Measurements from ENCODE around the gene RBSN. TPM values are rescaled to one million over a fixed set of nuclear protein-coding genes. Genes with fewer than 3 reads are reported as not detected.

The RBSN gene
- total RNA-seq, 2 donors from 2014 or later = 17.9 to 39.4 TPM

GRCh38 chr3:15071699-15072098 is 27.2 kb downstream of the RBSN start:
- no peak overlapping the region for H3K27ac ChIP-seq
- 88% methylated on average over 2 of the region's 2 CpGs for WGBS
- intact Hi-C loops (cut with DNase I) = no loop called here
- no peak for DNase-seq (ENCODE audit: low spot score)
- H3K4me3 ChIP-seq = no peak overlapping the region
- H3K36me3 ChIP-seq = peaks cover 13 to 21% of the 10 kb centered on the region in 2 donors
- H3K4me1 ChIP-seq (replicated peaks) = no peaks in the 10 kb centered on the region
- H3K9me3 ChIP-seq = no peaks in the 10 kb centered on the region
- no peaks in the 10 kb centered on the region for H3K27me3 ChIP-seq (replicated peaks; ENCODE audit: insufficient read depth)
- TF ChIP-seq POLR2AphosphoS5 (IDR thresholded peaks at IDR 0.05) = no peak
- no peak for TF ChIP-seq POLR2A (IDR thresholded peaks at IDR 0.05)
- TF ChIP-seq CTCF (IDR thresholded peaks at IDR 0.05) = no peak

- Histone ChIP-seq H3K4me3 (no peak overlapping the region), H3K36me3 (peaks cover 7 to 9% of the 10 kb centered on the region in 2 donors), H3K27me3 (replicated peaks; ENCODE audit: insufficient read depth) (no peaks in the 10 kb centered on the region), H3K27ac (no peak overlapping the region), H3K9me3 (no peaks in the 10 kb centered on the region), H3K4me1 (replicated peaks) (no peaks in the 10 kb centered on the region)
- WGBS = 81% methylated on average over 1 of the region's 1 CpG
- no peak for DNase-seq (ENCODE audit: low spot score)
- TF ChIP-seq CTCF (IDR thresholded peaks at IDR 0.05) = no peak
- TF ChIP-seq POLR2A (IDR thresholded peaks at IDR 0.05) = no peak
- TF ChIP-seq POLR2AphosphoS5 (IDR thresholded peaks at IDR 0.05) = no peak
- intact Hi-C loops (cut with DNase I) = no loop called here
These were observed 29.5 kb downstream of the RBSN start for GRCh38 chr3:15069441-15069840.

- intact Hi-C loops (cut with DNase I) = no loop called here
- H3K4me3 ChIP-seq = no peak overlapping the region
- WGBS = 95% methylated on average over 3 of the region's 3 CpGs
These were observed 32.5 kb downstream of the RBSN start for GRCh38 chr3:15066467-15066866.

GRCh38 chr3:15065550-15066007 is 33.4 kb downstream of the RBSN start:
- no peak overlapping the region for H3K27ac ChIP-seq
- intact Hi-C loops (cut with DNase I) = no loop called here
- no peaks in the 10 kb centered on the region for H3K36me3 ChIP-seq
- H3K4me3 ChIP-seq = peak overlapping the region; percentile 60 to 65
- H3K9me3 ChIP-seq = no peaks in the 10 kb centered on the region
- DNase-seq (ENCODE audit: low spot score) = no peak
- WGBS = 53% methylated on average over 16 of the region's 16 CpGs
- TF ChIP-seq POLR2AphosphoS5 (IDR thresholded peaks at IDR 0.05) = no peak
- TF ChIP-seq POLR2A (IDR thresholded peaks at IDR 0.05) = no peak
- no peak for TF ChIP-seq CTCF (IDR thresholded peaks at IDR 0.05)
- H3K4me1 ChIP-seq (replicated peaks) = no peaks in the 10 kb centered on the region
- no peaks in the 10 kb centered on the region for H3K27me3 ChIP-seq (replicated peaks; ENCODE audit: insufficient read depth)

More at GRCh38 chr3:15066467-15066866, 32.5 kb downstream of the RBSN start:
- TF ChIP-seq CTCF (IDR thresholded peaks at IDR 0.05) = no peak
- TF ChIP-seq POLR2A (IDR thresholded peaks at IDR 0.05) = no peak
- no peak for TF ChIP-seq POLR2AphosphoS5 (IDR thresholded peaks at IDR 0.05)
- H3K9me3 ChIP-seq = no peaks in the 10 kb centered on the region
- H3K4me1 ChIP-seq (replicated peaks) = no peaks in the 10 kb centered on the region
- no peak for DNase-seq (ENCODE audit: low spot score)
- H3K27me3 ChIP-seq (replicated peaks; ENCODE audit: insufficient read depth) = no peaks in the 10 kb centered on the region
- H3K36me3 ChIP-seq = no peaks in the 10 kb centered on the region
- H3K27ac ChIP-seq = no peak overlapping the region

- intact Hi-C loops (cut with DNase I) = no loop called here
- no peaks in the 10 kb centered on the region for H3K27me3 ChIP-seq (replicated peaks; ENCODE audit: insufficient read depth)
- H3K27ac ChIP-seq = peak within 1 kb of the TSS; percentile 68 to 73
- WGBS = under 1% methylated on average over 30 of the region's 69 CpGs
- H3K9me3 ChIP-seq = no peaks in the 10 kb centered on the region
- H3K4me1 ChIP-seq (replicated peaks) = no peaks in the 10 kb centered on the region
- no peaks in the 10 kb centered on the region for H3K36me3 ChIP-seq
- peak; percentile 83 for DNase-seq (ENCODE audit: low spot score)
- peak within 1 kb of the TSS; percentile 60 to 65 for H3K4me3 ChIP-seq
- peak in 1 of 4 experiments; percentile 27 for TF ChIP-seq CTCF (IDR thresholded peaks at IDR 0.05)
- TF ChIP-seq POLR2AphosphoS5 (IDR thresholded peaks at IDR 0.05) = peak; percentile 98
- peak; percentile 75 for TF ChIP-seq POLR2A (IDR thresholded peaks at IDR 0.05)
These were observed 34.0 kb downstream of the RBSN start, which contains the start of gene MRPS25 for GRCh38 chr3:15064835-15065549. Gene MRPS25, minus strand, starts transcription at chr3:15065315. Its CDS starts 121 bp downstream, at chr3:15065194.

All from prostate gland (tissue), 2 donors.